ENCODE measurements around the gene BCOR.

BCOR gene

DNA sequence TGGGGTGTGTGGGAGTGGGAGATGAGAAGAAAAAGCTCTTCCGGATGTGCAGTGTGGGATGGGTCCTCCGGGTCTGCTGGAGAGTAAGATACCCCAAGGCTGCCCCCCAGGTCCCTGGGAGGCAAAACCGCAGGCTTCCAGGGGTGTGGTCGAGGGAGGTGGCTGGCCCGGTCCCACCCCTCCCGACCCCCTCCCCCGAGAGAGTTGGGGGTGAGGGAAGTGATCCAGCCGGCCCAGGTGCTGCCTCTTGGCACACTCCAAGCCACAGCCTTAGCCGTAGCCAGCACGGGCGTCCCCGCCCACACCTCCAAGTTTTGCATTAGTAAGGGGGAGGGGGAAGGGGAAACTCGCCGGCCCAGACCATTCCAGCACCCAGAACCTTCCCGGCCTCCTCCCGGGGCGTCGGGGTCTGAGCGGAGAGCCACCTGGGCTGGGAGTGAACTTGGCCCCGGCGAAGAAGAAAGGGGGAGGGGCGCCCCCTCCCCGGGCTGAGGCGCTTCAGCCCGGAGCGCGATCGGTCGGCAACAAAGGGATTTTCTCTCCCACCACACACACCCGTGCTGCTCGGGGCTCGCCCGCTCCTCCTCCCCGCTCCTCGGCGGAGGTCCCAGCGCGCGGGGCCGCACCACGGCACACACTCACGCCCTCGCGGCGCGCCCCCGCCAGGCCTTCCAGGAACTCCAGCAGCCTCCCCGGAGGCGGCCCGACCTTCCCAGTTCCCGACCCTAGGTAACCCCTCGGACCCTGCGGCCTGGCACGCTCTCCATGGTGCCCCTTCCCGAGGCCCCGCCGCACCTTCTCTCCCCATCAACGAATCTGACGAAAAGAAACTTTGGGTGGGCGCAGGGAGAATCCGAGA, 14.4 kb downstream of the BCOR start:
- no peak for DNase-seq

DNA sequence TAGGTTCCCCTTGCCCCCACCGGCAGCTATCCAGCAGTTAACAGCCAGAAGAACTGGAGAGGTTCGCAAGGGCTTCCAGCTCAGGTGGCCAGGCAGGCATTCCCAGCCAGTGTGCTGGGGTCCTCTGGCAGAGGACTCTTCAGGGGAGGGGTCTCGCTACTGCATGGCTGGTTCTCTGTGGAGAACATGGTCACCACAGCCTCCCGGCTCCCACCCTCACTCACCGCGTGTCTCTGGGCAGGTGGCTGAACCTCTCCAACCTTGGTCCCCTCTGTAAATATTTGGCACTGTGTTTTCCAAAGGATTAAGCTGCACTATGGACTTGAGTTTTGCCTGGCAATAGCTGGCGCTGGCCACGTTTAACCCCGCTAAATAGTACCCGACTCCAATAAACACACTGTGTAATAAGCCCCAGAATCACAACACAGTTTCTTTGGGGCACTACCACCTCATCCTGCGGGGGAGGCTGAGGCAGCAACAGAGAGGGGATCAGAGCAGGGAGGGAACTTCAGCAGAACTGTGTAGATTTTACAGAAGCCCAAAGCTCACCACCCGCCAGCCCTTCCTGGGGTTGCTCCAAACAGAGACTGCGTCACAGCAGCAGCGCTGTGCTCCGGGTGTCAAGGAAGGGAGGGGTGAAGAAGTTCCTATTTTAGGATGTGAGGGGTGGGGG, 15.2 kb downstream of the BCOR start:
- no peak for DNase-seq

DNA sequence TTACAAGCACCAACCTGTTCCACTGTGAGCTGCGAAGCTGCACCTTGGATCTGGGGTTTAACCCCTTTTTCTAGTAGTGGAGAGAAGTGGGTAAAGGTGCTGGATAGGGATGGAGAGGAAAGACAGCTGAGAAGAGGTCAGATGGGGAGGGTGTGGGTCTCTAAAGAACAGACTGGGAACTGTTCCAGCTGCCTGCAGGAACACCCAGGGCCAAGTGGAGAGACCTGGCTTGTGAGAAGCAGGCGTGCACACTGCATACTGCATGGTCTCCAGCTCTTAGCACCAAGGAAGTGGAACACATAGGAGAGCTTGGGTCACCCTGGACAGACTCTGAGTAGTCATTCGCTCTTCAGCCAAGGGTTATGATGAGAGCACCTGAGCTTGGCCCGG, 16.1 kb downstream of the BCOR start:
- DNase-seq, result no peak

DNA sequence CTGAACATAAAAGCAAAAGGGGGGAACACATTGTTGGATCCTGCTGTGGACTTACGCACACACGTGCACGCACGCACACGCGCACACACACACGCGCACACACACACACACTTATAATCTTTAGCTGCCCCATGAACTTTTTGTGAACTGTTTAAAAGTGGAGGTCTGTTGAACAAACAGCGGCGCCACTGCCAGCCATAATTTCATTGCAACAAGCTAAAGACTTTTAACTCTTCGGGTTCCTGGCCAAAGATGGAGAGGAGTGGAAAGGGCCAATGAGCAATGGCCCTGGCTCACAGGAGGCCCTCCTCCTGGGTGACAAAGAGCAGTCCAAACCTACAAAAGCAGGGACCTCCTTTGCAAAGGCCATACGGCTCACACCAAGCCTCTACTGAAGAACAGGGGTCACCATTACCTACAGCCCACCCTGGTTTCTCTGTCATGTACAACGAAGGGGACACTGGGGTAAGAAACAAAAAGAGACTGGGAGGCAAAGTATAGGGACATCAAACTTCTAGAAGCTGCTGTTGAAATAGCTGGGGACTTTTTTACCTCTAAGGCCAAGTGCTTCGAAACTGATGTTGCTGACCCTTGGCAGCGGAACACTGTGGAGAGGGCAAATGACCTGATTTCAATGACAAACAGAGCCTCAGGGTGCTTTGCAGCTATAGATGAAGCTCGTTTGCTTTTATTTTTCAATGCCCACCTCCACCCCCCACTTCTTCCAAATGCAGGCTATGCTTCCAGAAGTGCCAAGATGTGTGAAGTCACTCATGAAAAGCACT, 16.7 kb downstream of the BCOR start:
- no peak for DNase-seq

DNA sequence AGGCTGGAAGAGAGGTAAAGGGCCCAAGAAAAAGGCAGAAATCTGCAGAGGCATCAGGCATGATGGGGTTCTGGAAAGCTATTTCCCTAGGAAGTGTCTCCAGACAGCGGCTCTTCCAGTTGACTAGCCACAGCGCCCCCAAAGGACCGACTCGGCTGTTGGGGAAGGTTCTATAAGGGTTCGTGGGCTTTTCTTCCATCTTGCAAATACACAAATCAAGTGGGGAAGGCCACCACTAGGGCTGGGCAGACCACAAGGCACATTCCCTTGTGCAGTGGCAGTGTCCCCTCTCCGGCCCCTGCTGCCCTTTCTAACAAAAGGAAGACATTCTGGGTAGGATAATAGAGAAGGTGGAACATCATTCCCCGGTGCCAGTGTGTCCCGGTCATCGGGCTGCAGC, 18.2 kb downstream of the BCOR start:
- no peak for DNase-seq

DNA sequence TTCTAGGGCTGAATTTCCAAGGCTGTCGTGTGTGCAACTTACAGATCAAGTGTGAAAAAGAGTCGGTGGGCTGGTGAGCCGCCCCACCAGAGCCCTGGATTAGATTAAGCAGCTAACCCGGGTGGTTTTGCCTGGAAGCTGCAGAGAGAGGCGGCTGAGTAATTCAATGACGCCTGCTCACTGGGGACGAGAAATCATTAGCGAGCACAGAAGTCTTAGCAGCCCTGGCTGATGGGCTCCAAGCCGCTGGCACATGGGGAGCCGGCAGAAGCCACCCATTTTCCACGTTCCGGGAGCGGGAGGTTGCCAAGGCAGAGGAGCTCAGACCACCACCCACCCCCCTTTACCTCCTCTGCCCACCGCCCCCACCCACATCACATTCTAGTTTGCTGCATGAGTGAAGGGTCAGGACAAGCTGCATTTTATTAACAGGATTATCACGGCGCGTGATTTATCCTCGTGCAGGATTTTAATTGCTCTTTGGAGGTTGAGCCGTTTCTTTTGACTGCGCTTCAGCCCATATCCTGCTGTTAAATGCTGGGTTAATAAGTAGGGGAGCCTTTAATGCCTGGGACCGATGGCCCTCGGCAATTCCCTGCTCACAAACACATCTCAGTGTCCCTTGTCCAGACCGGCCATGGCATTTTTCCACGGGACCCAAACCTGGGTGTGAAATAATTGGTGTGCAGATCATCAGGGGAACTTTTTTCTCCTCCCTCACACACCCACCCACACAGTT, 19.1 kb downstream of the BCOR start:
- DNase-seq, result no peak

DNA sequence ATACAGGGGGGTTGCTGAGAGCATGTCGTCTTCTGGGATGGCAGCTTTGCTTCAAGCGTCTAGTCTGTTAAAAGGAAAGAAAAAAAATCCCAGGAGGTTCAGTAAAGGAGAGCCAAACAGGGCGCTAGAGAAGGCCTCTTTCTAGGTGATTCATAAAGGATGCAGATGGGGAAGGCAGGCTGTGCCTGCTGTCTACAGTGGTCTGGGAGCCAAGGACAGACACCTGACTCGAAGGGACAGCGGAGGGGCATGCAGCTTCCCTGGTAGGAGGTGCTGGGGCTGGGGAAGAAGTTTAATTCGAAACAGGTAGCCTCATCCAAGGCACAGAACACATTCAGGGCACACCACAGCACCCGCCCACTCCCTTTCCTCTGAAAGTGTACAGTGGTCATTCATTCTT, 19.9 kb downstream of the BCOR start:
- DNase-seq, result no peak

DNA sequence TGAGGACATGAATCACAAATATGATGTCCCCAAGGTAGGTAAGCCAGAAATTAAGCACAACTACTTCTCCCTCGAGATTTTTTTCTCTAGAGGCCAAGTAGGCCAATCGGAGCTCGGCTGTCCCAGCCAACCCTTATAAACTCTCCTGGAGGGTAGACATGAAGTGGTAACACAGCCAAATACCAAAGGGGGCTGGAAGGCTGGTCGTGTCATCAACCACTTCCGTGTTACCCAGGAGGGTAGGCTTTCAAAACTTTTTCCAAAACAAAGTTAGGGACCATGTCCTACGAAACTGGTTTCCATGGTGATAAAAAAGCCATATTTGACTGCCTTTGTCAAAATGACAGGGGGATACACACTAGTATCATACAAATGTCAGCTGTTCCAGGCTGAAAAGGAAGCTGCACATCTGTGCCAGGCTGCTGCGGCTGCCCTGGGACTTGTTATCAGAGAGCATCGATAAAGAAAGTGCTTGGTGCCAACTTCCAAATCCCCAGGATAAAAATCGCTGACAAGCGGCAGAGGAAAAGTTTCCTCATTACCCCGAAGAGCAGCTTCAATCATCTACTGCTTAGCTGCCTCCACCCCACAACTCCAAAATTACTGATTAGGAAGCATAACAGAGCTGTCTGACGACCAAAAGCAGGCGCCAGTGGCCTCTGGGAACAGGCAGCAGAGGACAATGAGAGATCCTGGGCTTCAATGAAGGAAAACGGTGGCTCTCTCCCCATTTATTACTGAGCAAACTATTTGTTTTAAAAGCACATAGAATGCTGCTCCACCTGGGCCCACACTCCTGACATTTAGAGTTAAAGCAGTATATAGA, 20.8 kb downstream of the BCOR start:
- DNase-seq, result no peak

DNA sequence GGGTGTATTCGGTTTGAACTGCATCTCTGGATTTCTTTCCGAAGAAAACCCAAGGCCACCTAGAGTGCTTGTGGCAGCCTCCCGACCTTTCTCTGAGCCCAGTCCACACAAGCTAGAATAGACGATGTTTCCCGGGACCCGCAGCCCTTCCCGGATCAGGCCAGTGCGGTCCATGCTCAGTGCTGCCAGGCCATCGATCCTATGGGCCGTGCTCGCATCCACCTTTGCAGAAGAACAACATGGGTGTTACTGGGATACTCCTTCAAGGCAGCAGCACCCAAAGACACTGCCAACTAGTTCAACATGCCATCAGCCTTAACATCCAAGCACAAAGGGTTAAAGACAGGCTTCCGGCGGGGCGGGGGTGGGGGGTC, 22.8 kb downstream of the BCOR start:
- no peak for DNase-seq

DNA sequence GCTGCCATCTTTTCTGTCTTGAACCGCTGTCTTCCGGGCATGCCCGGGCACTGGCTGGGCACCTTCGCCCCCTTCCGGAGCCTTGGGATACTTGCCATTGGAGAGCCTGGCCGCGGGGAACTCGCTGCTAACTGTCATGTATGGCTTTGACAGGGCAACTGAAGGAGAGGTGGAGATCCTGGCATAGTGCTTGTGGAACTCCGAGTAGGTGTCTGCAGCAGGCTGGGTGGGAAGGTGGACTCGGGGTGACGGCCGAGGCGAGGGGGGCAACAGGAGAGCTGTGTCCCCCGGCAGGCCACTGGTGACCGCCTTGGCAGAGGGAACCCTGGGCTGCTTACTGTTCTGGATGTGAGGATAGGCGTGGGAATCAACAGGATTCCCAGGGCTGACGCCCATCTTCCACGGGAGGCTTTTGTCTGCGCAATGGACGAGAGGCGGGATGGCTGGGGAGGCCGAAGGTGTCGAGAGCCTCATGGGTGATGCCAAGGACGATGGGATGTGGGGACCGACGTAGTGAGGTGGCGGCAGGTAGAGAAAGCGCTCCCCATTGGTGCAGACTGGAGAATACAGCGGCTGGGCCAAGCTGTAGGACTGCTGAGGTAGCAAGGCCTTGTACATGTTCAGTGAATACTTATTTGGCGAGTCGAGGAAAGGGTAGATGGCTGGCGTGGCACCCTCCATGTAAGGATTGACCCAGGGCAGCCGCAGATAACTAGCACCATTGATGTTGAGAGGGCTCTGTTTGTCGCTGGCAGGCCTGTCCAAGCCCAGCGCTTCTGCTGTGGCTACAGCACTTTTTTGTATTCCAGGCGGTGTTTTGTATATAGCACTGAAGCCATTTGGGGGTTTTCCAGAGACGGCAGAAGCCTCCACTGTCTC, 23.4 kb downstream of the BCOR start:
- no peak for DNase-seq

DNA sequence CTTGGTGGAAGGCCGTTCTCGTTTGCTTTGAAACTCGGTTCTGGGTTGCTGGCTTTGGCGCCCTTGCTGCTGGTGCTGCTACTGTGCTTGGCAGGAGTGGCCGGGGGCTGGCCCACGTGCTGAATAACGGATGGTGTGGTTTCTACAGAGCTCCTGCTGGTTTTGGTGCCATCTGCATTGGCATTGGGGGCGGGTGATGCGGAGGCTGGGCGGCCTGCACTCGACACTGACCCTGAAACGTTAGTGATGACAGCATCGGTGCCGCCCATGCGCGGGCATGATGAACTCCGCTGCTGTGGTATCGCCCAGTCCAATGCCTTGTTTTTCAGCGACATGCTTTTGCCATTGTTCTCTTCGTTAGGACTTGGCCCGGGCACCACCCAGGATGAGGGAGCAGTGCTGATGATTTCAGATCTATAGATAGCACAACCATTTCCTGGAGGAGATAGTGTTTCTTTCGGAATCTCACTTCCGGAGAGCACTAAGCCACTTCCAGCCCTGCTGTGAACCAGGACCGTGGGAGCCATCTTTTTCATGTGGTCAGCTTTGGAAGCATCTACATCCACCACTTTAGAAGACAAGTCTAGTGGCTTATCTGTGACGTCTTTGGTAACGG, 24.2 kb downstream of the BCOR start:
- DNase-seq, result no peak

DNA sequence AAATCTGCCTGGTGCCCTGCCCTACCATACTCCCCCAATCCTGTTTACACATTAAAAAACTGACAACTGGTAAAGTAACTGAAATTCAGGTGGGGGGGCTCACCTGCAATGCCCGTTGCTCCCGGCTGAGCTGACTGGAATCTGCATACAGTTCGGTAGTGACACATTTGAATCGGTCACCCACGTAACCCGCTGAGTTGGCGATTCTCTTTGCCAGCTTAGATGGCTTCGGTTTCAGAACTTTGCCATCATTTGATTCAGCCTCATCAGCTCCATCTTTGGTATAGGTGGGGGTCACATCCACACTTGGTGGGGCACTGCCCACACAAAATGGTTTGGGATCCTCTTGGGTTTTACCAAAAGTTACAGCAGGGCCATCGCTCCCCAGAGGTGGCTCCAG, 25.5 kb downstream of the BCOR start:
- DNase-seq, result no peak

DNA sequence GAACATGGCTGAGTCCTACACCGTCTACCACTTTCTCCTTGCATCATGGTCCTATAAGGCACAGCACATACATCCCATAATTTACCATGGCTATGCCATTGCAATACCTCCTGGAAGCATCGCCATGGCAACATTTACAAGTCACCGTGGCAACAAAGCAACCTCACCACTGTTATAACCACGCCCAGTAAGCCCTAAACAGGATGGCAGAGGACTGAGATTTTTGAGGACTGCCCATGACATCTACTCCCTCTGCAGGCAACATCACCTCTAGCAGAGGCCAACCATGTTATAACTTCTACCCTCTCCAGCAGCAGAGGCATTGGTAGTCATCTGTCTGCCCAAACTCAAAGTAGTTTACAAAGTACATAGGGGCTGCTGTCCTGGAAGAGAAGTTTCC, 29.7 kb downstream of the BCOR start:
- DNase-seq, result no peak

DNA sequence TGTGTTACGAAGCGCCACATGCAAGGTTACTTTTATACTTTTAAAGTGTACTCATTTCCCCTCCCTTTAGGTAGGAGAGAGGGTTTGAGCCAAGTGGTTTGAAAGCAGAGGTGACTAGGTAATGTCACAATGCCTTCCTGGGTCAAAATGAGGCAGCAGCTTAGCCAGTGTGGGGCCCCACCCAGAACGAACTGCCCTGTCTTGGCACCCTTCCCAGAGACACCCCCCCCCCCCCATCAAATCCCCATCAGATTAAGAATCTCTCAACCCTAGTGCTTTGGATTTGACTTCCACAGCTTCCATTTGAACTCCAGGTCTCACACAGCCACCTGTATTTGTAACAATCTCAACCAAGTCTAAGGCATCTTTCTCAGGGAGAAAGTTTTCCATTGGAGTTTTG, 31.1 kb downstream of the BCOR start:
- DNase-seq, result no peak

DNA sequence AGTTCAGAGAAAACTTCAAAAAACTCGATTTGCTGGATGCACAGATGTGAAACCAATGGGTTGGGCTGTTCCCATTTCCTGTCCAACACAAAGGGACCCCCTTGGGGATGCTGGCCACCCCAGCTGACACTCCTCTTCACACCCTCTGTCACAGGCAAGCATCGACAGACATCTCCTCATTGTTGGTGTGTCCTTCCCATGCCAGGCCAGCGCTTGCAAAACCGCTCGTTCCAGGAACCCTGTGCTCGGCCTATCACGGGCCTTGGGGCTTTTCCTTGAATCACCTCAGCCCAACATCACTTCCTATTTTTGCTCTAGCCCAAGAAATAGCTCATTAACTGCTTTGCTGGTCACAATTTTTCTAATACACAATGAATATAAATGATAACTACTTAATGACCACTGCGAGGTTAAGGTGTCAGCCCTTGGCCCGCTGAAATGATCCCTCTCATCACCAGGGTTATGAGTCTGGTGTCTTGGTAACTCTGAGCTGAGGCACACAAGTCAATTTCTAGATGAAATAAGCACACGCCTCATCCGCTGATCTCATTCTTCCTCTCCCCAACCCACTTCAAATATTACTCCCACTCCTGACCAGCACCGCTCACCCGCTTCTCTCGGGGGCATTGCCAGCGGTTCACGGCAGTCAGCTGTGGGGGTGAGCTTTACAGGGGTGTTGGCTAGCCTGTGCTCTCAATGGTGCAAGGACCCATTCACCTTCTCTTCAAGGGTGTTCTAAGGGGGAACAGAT, 32.3 kb downstream of the BCOR start:
- DNase-seq, result no peak

DNA sequence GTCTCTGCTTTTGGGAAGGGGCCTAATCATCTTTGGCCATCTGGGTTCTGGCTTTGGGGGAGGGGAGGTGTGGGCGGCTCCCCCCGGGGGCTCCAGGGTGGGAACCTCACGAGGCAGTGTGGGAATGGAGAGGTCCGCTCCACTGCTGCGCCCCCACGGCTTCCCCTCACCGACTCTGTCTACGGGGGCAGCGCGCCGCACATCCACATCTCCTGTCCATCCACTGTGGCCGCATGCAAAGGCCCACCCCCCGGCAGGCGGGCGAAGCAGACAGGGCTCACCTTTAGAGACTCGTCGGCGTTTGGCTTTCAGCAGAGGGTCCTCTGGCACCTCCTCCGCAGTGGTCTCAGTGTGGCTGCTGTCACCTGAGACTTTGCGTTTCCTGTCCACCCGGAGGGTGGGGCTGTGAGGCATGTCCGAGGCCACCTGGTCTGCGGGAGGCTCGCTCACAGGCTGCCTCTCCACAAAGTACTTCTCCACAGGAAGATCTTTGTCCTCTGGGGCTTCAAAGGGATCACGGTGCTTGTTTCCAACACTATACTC, 33.6 kb downstream of the BCOR start:
- DNase-seq, result no peak

DNA sequence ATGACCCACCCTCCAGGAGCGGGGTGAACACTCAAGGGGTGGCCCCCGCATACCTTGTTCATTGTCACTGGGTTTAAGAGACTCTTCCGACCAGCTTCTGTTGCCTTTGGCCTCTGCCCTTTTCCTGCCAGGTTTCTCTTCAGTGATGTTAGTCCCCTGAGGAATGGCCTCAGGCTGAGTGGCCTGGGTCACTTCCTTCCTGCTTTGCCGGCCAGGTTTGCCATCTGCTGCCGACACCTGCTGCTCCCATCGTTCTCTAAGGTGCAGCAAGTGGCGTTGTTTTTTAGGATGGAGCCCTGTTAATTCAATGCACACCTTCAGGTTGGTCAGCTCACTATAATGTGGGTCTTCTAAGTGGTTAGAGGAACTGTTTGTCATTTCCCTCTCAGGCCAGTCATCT, 34.2 kb downstream of the BCOR start:
- DNase-seq, result no peak

DNA sequence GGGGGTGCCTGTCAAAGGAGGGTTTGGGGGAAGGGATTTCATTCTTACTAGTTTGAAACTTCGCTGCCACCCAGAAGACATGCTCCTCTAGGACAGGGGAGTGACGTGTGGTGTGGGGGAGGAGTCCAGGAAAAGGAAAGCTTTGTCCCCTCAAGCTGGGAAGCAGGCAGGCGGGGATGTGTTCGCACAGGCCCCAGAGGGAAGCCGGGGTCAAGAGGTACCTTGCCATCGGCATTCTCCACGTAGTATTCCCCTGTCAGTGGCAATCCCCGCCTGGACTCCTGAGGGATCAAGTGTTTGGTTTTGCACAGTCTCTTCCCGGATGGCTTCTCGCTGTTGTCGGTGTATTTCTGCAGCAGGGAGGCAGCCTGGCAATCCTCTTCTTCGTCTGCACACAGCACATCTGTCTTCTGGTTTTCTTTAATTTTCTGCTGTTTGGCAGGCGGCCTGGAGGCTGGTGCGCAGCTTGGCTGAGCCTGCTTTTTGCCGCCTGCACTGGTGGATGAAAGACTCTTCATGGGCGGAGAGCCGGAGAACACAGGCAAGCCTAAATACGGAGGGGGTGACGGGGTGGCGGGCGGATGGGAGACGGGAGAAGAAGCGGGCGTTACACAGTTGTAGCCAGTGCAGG, 35.1 kb downstream of the BCOR start:
- no peak for DNase-seq

DNA sequence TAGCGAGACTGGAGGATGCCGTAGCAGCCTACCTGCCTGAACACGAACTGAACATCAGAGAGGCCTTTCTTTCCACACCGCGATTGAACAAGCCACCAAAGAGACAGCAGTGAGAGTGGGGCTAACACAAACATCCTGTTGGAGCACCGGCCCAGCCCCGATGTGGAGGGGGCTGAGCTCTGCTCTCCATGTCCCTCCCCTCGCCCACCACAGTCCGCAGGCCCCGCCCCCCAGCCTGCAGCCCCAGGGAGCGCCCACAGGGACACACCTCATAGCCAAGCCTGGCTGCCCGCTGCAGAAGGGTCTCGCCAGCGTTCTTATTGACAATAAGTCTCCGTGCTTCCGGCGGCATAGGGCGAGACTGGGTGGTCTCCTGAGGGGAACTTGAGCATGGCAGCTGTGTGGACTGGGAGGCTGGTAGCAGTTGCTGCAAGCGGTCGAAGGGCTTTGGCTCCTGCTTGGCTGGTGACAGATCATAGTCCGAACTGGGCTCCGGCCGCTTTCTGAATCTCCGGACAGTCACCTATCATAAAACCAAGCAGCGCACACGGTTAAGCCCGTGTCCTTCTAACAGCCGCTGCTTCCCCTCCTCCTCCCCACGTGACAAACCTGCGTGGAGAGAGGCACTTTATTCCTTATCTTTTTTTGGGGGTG, 35.8 kb downstream of the BCOR start:
- DNase-seq, result no peak

Measured in NCI-H1436 (cell line).